Neuronal stem cell (in vitro differentiated cells): ENCODE results near the gene RFC3.
"Not testable (repeated sequence)": the region's sequence is repeated elsewhere in the genome, so short reads cannot be mapped to it uniquely, and the experiment has no call there.

Experiments used
- DNase-seq: peaks from one replicate; pipeline ENCODE4 v3.0.0-alpha.2; 2013; ENCODE audit warnings: low spot score
- H2AFZ ChIP-seq: one replicate; pipeline ENCODE4 v1.6.1; 2013; ENCODE audit warnings: mild to moderate bottlenecking, low read length, inconsistent platforms
- H2AK5ac ChIP-seq: 2 replicates; pipeline ENCODE4 v1.6.1; 2013; ENCODE audit warnings: low read depth, mild to moderate bottlenecking, inconsistent platforms, low read length, moderate library complexity, mixed read lengths
- H2BK120ac ChIP-seq: 2 replicates; pipeline ENCODE4 v1.6.1; 2013; ENCODE audit warnings: low read depth, mild to moderate bottlenecking, inconsistent platforms, low read length, moderate library complexity, mixed read lengths
- H2BK12ac ChIP-seq: one replicate; pipeline ENCODE4 v1.6.1; 2013; ENCODE audit warnings: low read length, inconsistent platforms
- H2BK15ac ChIP-seq: 2 replicates; pipeline ENCODE4 v1.6.1; 2013; ENCODE audit warnings: mild to moderate bottlenecking, low read length, inconsistent platforms, mixed read lengths
- H2BK5ac ChIP-seq: one replicate; pipeline ENCODE4 v1.6.1; 2013; ENCODE audit warnings: inconsistent platforms, mild to moderate bottlenecking, low read length, moderate library complexity
- H3K14ac ChIP-seq: one replicate; pipeline ENCODE4 v1.6.1; 2013; ENCODE audit warnings: low read length, inconsistent platforms
- H3K18ac ChIP-seq: 2 replicates; pipeline ENCODE4 v1.6.1; 2013; ENCODE audit warnings: low read length, inconsistent platforms
- H3K23ac ChIP-seq: 2 replicates; pipeline ENCODE4 v1.6.1; 2013; ENCODE audit warnings: low read depth, mild to moderate bottlenecking, mixed read lengths, low read length, inconsistent platforms; ENCODE audit not compliant: poor library complexity
- H3K27ac ChIP-seq: replicated peaks from 3 replicates; pipeline ENCODE4 v1.5.1; 2013; ENCODE audit warnings: low read length, inconsistent platforms
- H3K27me3 ChIP-seq, 3 experiments: 2 replicates each; pipeline ENCODE4 v1.6.1; 2013; ENCODE audit warnings: low read length in 3 of 3, mild to moderate bottlenecking in 2 of 3, inconsistent platforms in 1 of 3, low read depth in 1 of 3, mixed read lengths in 1 of 3, moderate library complexity in 1 of 3; ENCODE audit not compliant: control insufficient read depth in 3 of 3, insufficient read depth in 3 of 3
- H3K36me3 ChIP-seq, 2 donors: replicated peaks in 1 of 2; 2 replicates each; pipeline ENCODE4 v1.6.1; 2013; ENCODE audit warnings: low read length in 2 of 2; ENCODE audit not compliant: control insufficient read depth in 2 of 2, insufficient read depth in 2 of 2
- H3K4ac ChIP-seq: 2 replicates; pipeline ENCODE4 v1.6.1; 2013; ENCODE audit warnings: inconsistent platforms, mild to moderate bottlenecking, low read length, moderate library complexity
- H3K4me1 ChIP-seq, 2 donors: 1 replicate in 1 of 2; 2 replicates in 1 of 2; pipeline ENCODE4 v1.6.1; 2013; ENCODE audit warnings: low read length in 2 of 2, low read depth in 1 of 2; ENCODE audit not compliant: control insufficient read depth in 2 of 2, insufficient read depth in 1 of 2
- H3K4me2 ChIP-seq: one replicate; pipeline ENCODE4 v1.6.1; 2013; ENCODE audit warnings: mild to moderate bottlenecking, low read length, inconsistent platforms; ENCODE audit not compliant: insufficient read depth, poor library complexity, severe bottlenecking
- H3K4me3 ChIP-seq, 2 donors: 2 replicates each; pipeline ENCODE4 v1.5.1; 2013; ENCODE audit warnings: low read length in 2 of 2, mild to moderate bottlenecking in 2 of 2, inconsistent platforms in 1 of 2, moderate library complexity in 1 of 2
- H3K79me1 ChIP-seq: one replicate; pipeline ENCODE4 v1.6.1; 2013; ENCODE audit warnings: low read depth, mild to moderate bottlenecking, inconsistent platforms, low read length, moderate library complexity
- H3K9ac ChIP-seq: one replicate; pipeline ENCODE4 v1.6.1; 2013; ENCODE audit warnings: mild to moderate bottlenecking, low read depth, low read length, inconsistent platforms; ENCODE audit not compliant: poor library complexity
- H3K9me3 ChIP-seq, 2 donors: replicated peaks in 1 of 2; 2 replicates each; pipeline versions ENCODE3 to v1.6.1; 2013; ENCODE audit warnings: low read length in 2 of 2, mild to moderate bottlenecking in 2 of 2, inconsistent platforms in 1 of 2, low read depth in 1 of 2, mixed read lengths in 1 of 2, moderate library complexity in 1 of 2; ENCODE audit not compliant: control insufficient read depth in 2 of 2, insufficient read depth in 1 of 2
- H4K8ac ChIP-seq: one replicate; pipeline ENCODE4 v1.6.1; 2013; ENCODE audit warnings: low read depth, mild to moderate bottlenecking, inconsistent platforms, low read length, moderate library complexity
- H4K91ac ChIP-seq: one replicate; pipeline ENCODE4 v1.6.1; 2013; ENCODE audit warnings: low read length, low read depth, mild to moderate bottlenecking, inconsistent platforms; ENCODE audit not compliant: poor library complexity
- WGBS, 2 donors: extraction: QIAGEN DNeasy Blood & Tissue Kit; methylation state at CpG; one replicate each; pipeline ENCODE4 v1.1.7; 2013; ENCODE audit warnings: missing lambda C conversion rate in 2 of 2, mixed read lengths in 1 of 2; ENCODE audit not compliant: insufficient read length in 2 of 2, insufficient replicate concordance in 1 of 2; ENCODE audit errors: extremely low coverage in 2 of 2; 5-methylcytosine and 5-hydroxymethylcytosine counted together

Gene RFC3

GRCh38 chr13:33775339-33776108 lies 42.4 kb upstream of the RFC3 start:
- Histone ChIP-seq H3K36me3 (no peaks in the 10 kb centered on the region), H3K27me3 (no peaks in the 10 kb centered on the region), H3K9me3 (no peaks in the 10 kb centered on the region), H3K4me2 (no peak overlapping the region), H2BK120ac (no peak overlapping the region), H3K27ac (no peak overlapping the region), H4K8ac (no peak overlapping the region), H2BK15ac (no peak overlapping the region), H3K4me3 (no peak overlapping the region), H3K9ac (no peak overlapping the region), H2BK5ac (no peak overlapping the region), H3K79me1 (no peaks in the 10 kb centered on the region), H3K14ac (no peak overlapping the region), H2AK5ac (no peak overlapping the region), H3K4ac (no peak overlapping the region), H2BK12ac (no peak overlapping the region), H3K18ac (no peak overlapping the region), H3K23ac (no peak overlapping the region), H3K4me1 (peaks cover 5 to 7% of the 10 kb centered on the region in 2 donors), H4K91ac (no peak overlapping the region), H2AFZ (peak overlapping the region; percentile 57)
- no CpG with 5 or more reads among the region's 2 CpGs for WGBS, 2 donors
- no peak for DNase-seq

GRCh38 chr13:33776239-33776881 lies 41.6 kb upstream of the RFC3 start:
- Histone ChIP-seq H2BK5ac (no peak overlapping the region), H3K36me3 (no peaks in the 10 kb centered on the region), H3K27ac (no peak overlapping the region), H3K4me2 (no peak overlapping the region), H2BK15ac (no peak overlapping the region), H3K9me3 (no peaks in the 10 kb centered on the region), H4K91ac (no peak overlapping the region), H3K23ac (no peak overlapping the region), H2AFZ (no peak overlapping the region), H3K4ac (no peak overlapping the region), H3K9ac (no peak overlapping the region), H3K27me3 (no peaks in the 10 kb centered on the region), H2AK5ac (no peak overlapping the region), H3K4me3 (no peak overlapping the region), H2BK12ac (no peak overlapping the region), H3K18ac (no peak overlapping the region), H3K14ac (no peak overlapping the region), H4K8ac (no peak overlapping the region), H3K79me1 (no peaks in the 10 kb centered on the region), H2BK120ac (no peak overlapping the region), H3K4me1 (peaks cover 5 to 7% of the 10 kb centered on the region in 2 donors)
- no peak for DNase-seq
- WGBS, 2 donors: no CpG with 5 or more reads among the region's 9 CpGs

DNA sequence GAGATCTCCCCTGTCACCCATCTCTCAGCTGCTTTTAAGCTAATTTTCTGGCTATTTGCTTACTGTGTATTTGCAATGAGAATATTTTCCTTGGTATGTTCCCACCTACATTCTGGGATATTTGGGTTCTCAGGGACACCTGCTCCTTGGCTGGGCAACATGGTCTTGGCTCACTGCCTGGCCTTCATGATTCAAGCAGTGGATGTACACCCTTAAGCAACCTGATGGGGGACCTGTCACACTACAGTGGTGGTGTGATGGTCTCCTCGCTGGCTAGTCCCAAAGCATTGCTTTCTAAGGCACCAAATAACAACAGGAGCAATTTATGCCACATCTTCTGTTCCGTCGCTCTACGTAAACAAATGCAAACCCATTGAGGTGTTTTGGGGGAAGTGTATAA lies 35.3 kb upstream of the RFC3 start:
- H3K79me1 ChIP-seq: no peaks in the 10 kb centered on the region
- no peak overlapping the region for H2BK120ac ChIP-seq
- no peak overlapping the region for H3K4me2 ChIP-seq
- H3K4me3 ChIP-seq: no peak overlapping the region
- no peak overlapping the region for H3K18ac ChIP-seq
- no peak overlapping the region for H3K4ac ChIP-seq
- no peaks in the 10 kb centered on the region for H3K27me3 ChIP-seq
- no peak overlapping the region for H2BK15ac ChIP-seq
- no peak overlapping the region for H3K27ac ChIP-seq
- H2AK5ac ChIP-seq: no peak overlapping the region
- H3K23ac ChIP-seq: no peak overlapping the region
- no CpG with 5 or more reads among the region's 4 CpGs for WGBS, 2 donors
- H4K8ac ChIP-seq: no peak overlapping the region
- H2BK5ac ChIP-seq: no peak overlapping the region
- no peak overlapping the region for H2AFZ ChIP-seq
- no peaks in the 10 kb centered on the region for H3K4me1 ChIP-seq
- H3K14ac ChIP-seq: no peak overlapping the region
- DNase-seq: no peak
- H3K36me3 ChIP-seq: no peaks in the 10 kb centered on the region
- H3K9ac ChIP-seq: no peak overlapping the region
- no peaks in the 10 kb centered on the region for H3K9me3 ChIP-seq
- no peak overlapping the region for H4K91ac ChIP-seq
- H2BK12ac ChIP-seq: no peak overlapping the region

GRCh38 chr13:33783212-33783611 lies 34.7 kb upstream of the RFC3 start:
- H4K8ac ChIP-seq, H3K4me3 ChIP-seq, H3K79me1 ChIP-seq, H2BK120ac ChIP-seq, H2AFZ ChIP-seq, H3K4me1 ChIP-seq, H3K27ac ChIP-seq, H3K14ac ChIP-seq, H3K9ac ChIP-seq, H2BK5ac ChIP-seq, H3K23ac ChIP-seq, DNase-seq, H3K27me3 ChIP-seq, H3K4me2 ChIP-seq, H3K36me3 ChIP-seq, H2AK5ac ChIP-seq, H3K9me3 ChIP-seq, H4K91ac ChIP-seq, H2BK15ac ChIP-seq, H2BK12ac ChIP-seq, H3K18ac ChIP-seq, H3K4ac ChIP-seq: not testable (repeated sequence)
- no CpG with 5 or more reads among the region's 4 CpGs for WGBS, 2 donors
